HG03565 (cell line): Measurements from ENCODE around the gene MUC5AC.
"Not testable (repeated sequence)": the region's sequence is repeated elsewhere in the genome, so short reads cannot be mapped to it uniquely, and the experiment has no call there.

ENCODE experiments used
- ATAC-seq: cut with Tn5 transposase; IDR thresholded peaks from one replicate; pipeline ENCODE4 v1.9.1; 2021; ENCODE audit warnings: mild to moderate bottlenecking, moderate library complexity; ENCODE audit not compliant: unreplicated experiment

The MUC5AC gene

GRCh38 chr11:1177020-1177770 is 19.4 kb downstream of the MUC5AC start:
- ATAC-seq: no peak

GRCh38 chr11:1177771-1178090 is 20.0 kb downstream of the MUC5AC start:
- ATAC-seq: no peak

GRCh38 chr11:1178201-1178885 is 20.6 kb downstream of the MUC5AC start:
- no peak for ATAC-seq

- ATAC-seq: no peak
Measured at GRCh38 chr11:1178906-1179305, 21.2 kb downstream of the MUC5AC start.

GRCh38 chr11:1179641-1180040 is 21.9 kb downstream of the MUC5AC start:
- ATAC-seq: no peak

GRCh38 chr11:1180171-1180570 is 22.4 kb downstream of the MUC5AC start:
- no peak for ATAC-seq

GRCh38 chr11:1180947-1181391 is 23.2 kb downstream of the MUC5AC start:
- ATAC-seq: no peak

- ATAC-seq: no peak
Measured at GRCh38 chr11:1181420-1181819, 23.7 kb downstream of the MUC5AC start.

GRCh38 chr11:1181853-1182535 is 24.2 kb downstream of the MUC5AC start:
- no peak for ATAC-seq

GRCh38 chr11:1184139-1184538 is 26.4 kb downstream of the MUC5AC start:
- ATAC-seq: not testable (repeated sequence)

GRCh38 chr11:1188451-1189130 is 30.8 kb downstream of the MUC5AC start:
- ATAC-seq: not testable (repeated sequence)

GRCh38 chr11:1189816-1190215 is 32.1 kb downstream of the MUC5AC start:
- ATAC-seq: not testable (repeated sequence)

- not testable (repeated sequence) for ATAC-seq
Measured at GRCh38 chr11:1191786-1192470, 34.2 kb downstream of the MUC5AC start.

- ATAC-seq: no peak
Measured at GRCh38 chr11:1192741-1193325, 35.1 kb downstream of the MUC5AC start.

- no peak for ATAC-seq
Measured at GRCh38 chr11:1193326-1194230, 35.8 kb downstream of the MUC5AC start.

GRCh38 chr11:1194231-1194976 is 36.7 kb downstream of the MUC5AC start:
- ATAC-seq: no peak

- no peak for ATAC-seq
Measured at GRCh38 chr11:1194977-1195681, 37.4 kb downstream of the MUC5AC start.
